BJ (cell line): ENCODE data around the gene ADCYAP1R1. TPM values are rescaled to one million over a fixed set of nuclear protein-coding genes. Genes with fewer than 3 reads are reported as not detected.

ENCODE experiments used
- CTCF ChIA-PET: fragments of 350-600 bp; formaldehyde crosslinking; extraction: SDS; loops from one replicate; lab custom pipeline; 2021; ENCODE audit warnings: antibody characterized with exemption, inconsistent platforms; lab: Yijun Ruan, JAX
- POLR2A ChIA-PET: fragments of 300-600 bp; sonication (Branson Sonifier 250); formaldehyde crosslinking; extraction: SDS; loops from one replicate; lab custom pipeline; 2021; ENCODE audit warnings: antibody characterized with exemption; lab: Charles Lee
- DNase-seq: peaks from one replicate; pipeline ENCODE4 v3.0.0-alpha.2; 2011; ENCODE audit warnings: low read depth
- H3K27me3 ChIP-seq: 2 replicates; pipeline ENCODE4 v1.6.0; 2011; ENCODE audit warnings: low read length; ENCODE audit not compliant: control insufficient read depth, insufficient read depth
- H3K36me3 ChIP-seq: 2 replicates; pipeline ENCODE4 v1.5.1; 2011; ENCODE audit warnings: low read length; ENCODE audit not compliant: control insufficient read depth, insufficient read depth
- H3K4me3 ChIP-seq: 2 replicates; pipeline ENCODE4 v1.5.1; 2011; ENCODE audit warnings: low read depth, mild to moderate bottlenecking, control low read depth, low read length
- polyA plus RNA-seq: library from polyadenylated mRNA; depleted of rRNA; stranded (reverse); fragments of >200 nt; gene quantifications from 2 replicates; pipeline ENCODE4 v1.2.3, GENCODE V29; 2011
- TF ChIP-seq, protein P1 (sequence below): IDR thresholded peaks from 2 replicates; pipeline ENCODE4 v1.5.1; 2011; ENCODE audit warnings: low read depth, mild to moderate bottlenecking, control low read depth, inconsistent platforms, low read length, moderate library complexity; ENCODE audit not compliant: insufficient read depth

ADCYAP1R1 gene
- polyA plus RNA-seq, 1 experiment, result not detected

DNA sequence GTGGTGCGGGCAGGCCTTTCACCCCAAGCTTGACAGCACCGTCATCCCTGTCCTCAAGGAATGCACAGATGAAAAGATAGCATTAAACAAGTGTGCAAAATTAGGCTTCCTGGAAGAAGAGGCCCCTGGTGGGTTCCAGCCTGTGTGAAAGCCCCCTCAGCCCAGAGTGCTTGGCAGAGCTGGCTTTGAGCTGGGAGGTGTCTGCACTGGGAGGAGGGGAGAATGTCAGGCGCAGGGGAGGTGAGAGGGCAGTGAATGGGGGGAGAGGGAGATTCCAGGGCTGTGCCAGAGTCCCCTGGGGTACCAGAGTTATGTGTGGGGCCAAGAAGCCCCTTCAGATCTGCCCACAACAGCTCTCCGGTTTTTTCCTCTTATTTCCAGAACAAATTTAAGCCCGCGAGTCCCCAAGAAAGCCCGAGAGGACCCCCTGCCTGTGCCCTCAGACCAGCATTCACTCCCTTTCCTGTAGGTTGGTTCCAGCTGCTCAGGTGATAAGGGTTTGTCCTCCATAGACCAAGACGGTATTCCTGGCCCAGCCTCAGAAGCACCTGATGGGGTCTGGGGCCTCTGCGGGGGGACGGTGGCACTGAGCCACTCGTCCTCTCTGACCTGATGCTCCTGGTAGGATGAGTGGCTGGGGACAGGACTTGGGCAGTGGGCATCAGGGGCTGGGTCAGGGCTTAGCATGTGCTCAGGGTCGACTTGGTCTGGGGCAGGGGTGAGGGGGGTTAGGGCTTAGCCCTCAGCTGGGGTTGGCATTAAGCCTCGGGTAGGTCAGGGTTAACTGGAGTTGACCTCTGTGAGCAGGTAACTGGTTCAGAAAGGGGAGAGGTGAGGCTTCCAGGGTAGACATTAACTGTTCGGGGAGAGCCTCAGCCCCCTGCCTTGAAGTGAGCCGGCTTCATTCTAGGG is 43.4 kb downstream of the ADCYAP1R1 start:
- TF ChIP-seq, protein P1, sequence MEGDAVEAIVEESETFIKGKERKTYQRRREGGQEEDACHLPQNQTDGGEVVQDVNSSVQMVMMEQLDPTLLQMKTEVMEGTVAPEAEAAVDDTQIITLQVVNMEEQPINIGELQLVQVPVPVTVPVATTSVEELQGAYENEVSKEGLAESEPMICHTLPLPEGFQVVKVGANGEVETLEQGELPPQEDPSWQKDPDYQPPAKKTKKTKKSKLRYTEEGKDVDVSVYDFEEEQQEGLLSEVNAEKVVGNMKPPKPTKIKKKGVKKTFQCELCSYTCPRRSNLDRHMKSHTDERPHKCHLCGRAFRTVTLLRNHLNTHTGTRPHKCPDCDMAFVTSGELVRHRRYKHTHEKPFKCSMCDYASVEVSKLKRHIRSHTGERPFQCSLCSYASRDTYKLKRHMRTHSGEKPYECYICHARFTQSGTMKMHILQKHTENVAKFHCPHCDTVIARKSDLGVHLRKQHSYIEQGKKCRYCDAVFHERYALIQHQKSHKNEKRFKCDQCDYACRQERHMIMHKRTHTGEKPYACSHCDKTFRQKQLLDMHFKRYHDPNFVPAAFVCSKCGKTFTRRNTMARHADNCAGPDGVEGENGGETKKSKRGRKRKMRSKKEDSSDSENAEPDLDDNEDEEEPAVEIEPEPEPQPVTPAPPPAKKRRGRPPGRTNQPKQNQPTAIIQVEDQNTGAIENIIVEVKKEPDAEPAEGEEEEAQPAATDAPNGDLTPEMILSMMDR, result no peak
- no peak for DNase-seq
- CTCF ChIA-PET, result interaction anchor here (2.4 kb wide), 1 partner anchor 26 kb away, joined by 8 read pairs; no protein-coding TSS in a partner anchor
- H3K4me3 ChIP-seq, result no peak overlapping the region
- no peaks in the 10 kb centered on the region; the same call in 1 of the 2 replicates for H3K27me3 ChIP-seq
- H3K36me3 ChIP-seq, result no peaks in the 10 kb centered on the region
- POLR2A ChIA-PET, result no interaction called here

DNA sequence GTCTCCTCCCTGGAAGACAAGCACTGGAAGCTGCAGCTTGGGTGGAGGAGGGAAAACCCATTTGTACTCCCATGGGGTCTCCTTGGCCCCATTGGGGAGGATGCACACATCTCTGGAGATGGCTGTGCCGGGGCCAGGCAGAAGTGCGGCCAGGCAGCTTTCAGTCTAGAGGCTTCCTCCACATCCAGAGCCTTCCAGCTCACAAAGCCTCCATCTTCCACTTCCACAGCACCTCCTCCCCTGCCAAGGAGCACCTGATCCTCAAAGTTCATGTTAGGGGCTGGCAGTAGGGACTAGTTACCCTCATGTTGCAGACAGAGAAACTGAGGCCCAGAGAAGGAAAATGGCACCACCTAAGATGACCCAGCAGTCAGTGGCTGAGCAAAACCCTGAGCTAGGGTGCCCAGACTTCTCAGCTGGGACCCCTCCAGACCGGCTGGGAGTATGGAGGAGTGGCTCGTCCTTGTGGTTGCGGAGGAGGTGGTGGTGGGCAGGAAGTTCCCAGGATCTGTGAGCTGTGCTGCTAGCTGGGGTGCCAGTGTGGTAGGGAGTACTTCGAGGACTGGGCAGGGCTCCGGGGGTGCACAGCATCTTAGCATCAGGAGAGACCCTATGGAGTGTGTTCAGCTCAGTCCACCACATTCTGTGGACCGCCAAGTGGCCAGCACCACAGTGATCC is 44.2 kb downstream of the ADCYAP1R1 start:
- DNase-seq, result no peak
- Histone ChIP-seq H3K27me3 (no peaks in the 10 kb centered on the region; the same call in 1 of the 2 replicates), H3K4me3 (no peak overlapping the region), H3K36me3 (no peaks in the 10 kb centered on the region)
- ChIA-PET POLR2A (no interaction called here), CTCF (interaction anchor here (2.4 kb wide), 1 partner anchor 26 kb away, joined by 8 read pairs; no protein-coding TSS in a partner anchor)
- TF ChIP-seq, protein P1, result no peak

DNA sequence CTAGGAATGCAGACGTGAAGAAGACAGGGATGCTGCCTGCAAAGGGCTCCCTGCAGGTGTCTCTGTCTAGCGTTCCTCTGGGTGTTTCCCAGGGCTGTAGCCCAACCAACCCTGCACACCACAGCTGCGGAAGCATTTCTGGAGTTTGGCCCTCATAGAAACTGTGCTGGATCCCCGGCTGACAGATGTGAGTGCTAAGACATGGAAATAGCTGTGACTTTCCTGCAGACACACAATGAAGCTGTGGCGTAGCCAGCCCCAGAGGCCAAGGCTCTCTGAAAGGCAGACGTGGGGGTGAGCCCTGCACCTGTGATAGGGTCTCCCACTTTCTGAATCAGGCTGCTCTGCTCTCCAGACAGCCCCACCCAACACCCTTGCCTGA is 44.8 kb downstream of the ADCYAP1R1 start:
- H3K27me3 ChIP-seq, result no peaks in the 10 kb centered on the region; the same call in 1 of the 2 replicates
- no peaks in the 10 kb centered on the region for H3K36me3 ChIP-seq
- ChIA-PET POLR2A (no interaction called here), CTCF (interaction anchor here (2.4 to 3.4 kb wide), 2 partner anchors 25 to 26 kb away, joined by 8 to 16 read pairs; no protein-coding TSS in a partner anchor)
- no peak overlapping the region for H3K4me3 ChIP-seq
- no peak for DNase-seq
- TF ChIP-seq, protein P1, result no peak

DNA sequence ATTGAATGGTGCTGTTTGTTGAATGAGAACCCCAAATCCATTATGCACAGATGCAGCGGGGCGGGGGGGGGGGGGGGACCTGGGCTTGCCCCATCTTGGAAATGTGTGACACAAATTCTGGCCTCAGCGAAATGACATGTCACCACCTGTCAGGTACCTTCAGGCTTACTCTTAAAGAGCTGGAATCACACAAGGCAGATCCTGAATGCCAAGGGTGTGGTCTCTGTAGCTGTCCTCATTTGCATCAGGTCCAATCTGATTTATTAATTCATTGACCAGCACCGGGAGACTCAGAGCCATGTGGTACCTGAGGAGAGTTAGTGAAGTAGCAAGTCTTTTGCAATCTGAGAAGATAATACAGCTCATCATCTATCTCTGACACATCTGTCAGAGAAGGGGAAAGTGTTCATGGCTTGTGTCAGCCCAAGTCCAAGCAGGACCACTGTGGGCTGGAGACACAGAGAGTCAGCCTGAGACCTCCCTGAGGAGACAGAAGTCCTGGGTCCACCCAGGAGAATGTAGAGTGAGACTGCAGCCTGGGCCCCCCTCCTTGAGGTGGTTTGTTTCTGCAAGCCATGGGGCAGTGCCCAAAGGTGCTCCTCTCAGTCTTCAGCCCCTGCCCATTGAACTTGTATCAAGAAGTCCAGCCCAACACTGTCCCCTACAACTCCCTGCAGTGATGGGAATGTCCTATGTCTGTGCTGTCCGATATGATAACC is 46.7 kb downstream of the ADCYAP1R1 start:
- Histone ChIP-seq H3K36me3 (no peaks in the 10 kb centered on the region), H3K4me3 (no peak overlapping the region), H3K27me3 (no peaks in the 10 kb centered on the region)
- CTCF ChIA-PET, result interaction anchor here (1.6 to 3.4 kb wide), 2 partner anchors 24 to 115 kb away, joined by 3 to 16 read pairs; no protein-coding TSS in a partner anchor
- POLR2A ChIA-PET, result no interaction called here
- TF ChIP-seq, protein P1, result no peak
- DNase-seq, result no peak
